Inflammatory macrophage treated with lipopolysaccharide for 4 hours (primary cell): ENCODE measurements around the gene RBM23.
A peak's percentile ranks its signal among the peaks of the same experiment; 100 is the strongest.
"Not testable (repeated sequence)": the region's sequence is repeated elsewhere in the genome, so short reads cannot be mapped to it uniquely, and the experiment has no call there.

Experiments used
- DNase-seq: peaks from one replicate; pipeline ENCODE4 v3.0.0-alpha.2; 2020

RBM23 gene

DNA sequence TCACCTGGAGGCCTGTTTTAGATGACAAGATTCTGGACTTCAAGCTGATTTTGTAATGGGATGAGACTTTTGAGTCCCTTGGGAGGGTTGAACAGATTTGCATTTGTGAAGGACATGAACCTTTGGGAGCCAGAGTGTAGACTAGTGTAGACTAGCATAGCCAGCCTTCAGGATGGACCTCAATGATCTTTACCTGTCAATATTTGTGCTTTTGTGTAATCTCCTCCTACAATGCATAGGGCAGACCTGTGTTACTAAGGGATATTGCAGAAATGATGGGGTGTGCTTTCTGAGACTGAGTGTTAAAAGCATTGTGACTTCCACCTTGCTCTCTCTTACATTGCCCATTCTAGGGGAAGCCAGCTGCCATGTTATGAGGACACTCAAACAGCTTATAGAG lies 57.3 kb downstream of the RBM23 start:
- no peak for DNase-seq

DNA sequence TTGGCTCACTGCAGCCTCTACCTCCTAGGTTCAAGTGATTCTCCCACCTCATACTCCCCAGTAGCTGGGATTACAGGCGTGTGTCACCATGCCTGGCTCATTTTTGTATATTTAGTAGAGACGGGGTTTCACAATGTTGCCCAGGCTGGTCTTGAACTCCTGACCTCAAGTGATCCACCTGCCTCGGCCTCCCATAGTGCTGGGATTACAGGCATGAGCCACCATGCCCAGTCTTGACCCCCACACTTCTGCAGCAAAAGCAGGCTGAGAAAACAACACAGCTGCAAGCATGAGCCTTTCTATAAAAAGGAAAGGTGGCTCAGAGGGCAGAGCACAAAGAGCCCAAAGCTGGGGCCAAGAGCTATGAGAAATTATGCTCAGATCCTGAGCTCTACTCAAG lies 58.6 kb downstream of the RBM23 start:
- not testable (repeated sequence) for DNase-seq

DNA sequence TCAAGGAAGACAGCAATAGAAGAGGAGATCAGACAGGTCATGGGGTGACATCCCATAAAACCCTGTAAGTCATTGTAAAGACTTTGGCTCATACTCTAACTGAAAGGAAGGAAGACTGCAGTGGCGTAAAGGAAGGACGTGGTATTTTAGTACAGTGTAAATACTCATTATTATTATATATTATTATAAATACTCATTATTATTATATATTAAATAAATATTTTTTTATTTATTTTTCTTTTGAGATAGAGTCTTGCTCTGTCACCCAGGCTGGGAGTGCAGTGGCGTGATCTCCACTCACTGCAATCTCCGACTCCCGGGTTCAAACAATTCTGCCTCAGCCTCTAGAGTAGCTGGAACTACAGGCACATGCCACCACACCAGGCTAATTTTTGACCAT lies 62.5 kb downstream of the RBM23 start:
- no peak for DNase-seq

DNA sequence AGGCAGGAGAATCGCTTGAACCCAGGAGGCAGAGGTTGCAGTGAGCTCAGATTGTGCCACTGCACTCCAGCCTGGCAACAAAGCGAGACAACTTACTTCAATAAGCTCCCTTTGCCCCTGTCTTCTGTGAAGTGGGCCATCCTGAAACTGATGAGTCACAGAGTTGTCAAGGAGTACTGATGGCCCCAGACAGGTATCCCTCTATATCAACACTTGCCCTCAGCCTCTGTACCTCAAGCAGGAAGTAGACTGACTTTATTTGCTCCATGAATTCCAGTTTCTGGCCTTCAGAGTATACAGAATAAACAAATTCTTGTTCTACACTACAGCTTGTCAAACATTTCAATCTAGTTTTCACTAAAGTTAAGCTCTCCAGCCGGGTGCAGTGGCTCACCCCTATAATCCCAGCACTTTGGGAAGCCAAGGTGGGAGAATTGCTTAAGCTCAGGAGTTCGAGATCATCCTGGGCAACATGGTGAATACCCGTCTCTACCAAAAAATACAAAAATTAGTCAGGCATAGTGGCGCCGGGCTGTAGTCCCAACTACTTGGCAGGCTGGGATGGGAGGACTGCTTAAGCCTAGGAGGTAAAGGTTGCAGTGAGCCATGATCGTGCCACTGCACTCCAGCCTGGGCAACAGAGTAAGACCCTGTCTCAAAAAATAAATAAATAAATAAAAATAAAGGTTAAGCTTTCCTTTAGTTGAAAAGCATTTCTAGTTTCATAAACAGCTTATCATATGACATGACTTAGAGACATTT lies 63.8 kb downstream of the RBM23 start:
- DNase-seq, result no peak

DNA sequence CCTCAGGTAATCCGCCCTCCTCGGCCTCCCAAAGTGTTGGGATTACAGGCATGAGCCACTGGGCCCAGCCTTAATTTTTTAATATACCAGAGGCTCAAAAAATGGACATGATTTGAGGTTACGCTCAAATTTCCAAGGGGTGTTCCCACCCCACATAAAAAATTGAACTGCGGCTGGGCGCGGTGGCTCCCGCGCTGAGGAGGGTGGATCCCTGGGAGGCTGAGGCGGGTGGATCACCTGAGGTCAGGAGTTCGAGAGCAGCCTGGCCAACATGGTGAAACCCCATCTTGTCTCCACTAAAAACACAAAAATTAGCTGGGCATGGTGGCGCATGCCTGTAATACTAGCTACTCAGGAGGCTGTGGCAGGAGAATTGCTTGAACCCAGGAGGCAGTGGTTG lies 64.7 kb downstream of the RBM23 start:
- DNase-seq, result not testable (repeated sequence)

DNA sequence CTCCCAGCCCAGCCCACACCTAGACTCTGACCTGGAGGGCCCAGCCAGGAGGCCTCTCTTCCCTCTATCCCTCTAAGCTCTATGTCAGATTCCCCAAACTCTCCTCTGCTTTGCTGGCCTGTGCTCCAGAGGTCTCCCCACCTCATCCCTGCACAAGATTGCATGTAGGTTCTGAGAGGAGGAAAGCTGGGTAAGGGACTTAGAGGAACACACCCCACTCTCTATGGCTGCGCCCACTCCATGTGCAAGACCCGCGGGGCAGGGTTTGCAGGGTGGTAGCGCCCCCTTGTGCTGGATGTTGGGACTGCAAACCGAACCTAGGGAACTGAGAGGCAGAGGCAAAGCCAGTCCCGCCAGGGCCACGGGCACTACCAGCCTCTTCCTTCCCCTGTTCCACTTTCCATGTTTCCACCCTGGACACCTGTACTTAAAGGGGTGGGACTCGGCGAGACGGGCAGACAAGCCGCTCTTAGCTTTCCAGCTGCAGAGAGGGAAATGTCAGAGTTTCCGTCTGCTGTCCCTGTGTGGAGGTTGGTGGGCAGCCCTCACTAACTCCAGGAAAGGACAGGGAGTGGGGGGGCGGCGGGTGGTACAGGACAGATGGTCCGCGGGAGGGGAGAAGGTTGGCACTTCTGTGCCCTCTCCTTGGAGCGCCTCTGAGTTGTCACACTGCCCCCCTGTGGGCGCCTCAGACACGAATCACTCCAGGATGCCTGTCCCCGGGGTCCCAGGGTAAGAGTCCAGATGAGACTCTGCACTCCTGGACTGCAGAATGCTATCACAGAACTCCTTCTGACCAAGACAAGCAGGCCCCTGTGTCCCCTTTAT lies 65.8 kb downstream of the RBM23 start:
- peak; percentile 85 for DNase-seq

DNA sequence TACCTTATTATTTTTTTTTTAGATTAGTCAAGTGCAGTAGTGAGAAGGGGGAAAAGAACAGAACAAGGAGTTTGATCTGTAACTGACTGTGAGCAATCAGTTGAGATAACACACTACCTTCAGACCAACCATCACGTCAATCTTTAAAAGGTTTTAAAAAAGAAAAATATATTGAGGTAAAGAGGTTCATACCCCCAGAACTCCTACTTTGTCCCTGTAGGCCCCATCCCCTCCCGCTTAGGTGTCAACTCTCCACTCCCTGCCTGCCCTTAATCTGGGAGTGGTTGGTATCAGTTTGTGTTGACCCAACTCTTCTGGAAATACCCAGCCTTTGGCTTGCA lies 66.4 kb downstream of the RBM23 start:
- DNase-seq, result no peak

DNA sequence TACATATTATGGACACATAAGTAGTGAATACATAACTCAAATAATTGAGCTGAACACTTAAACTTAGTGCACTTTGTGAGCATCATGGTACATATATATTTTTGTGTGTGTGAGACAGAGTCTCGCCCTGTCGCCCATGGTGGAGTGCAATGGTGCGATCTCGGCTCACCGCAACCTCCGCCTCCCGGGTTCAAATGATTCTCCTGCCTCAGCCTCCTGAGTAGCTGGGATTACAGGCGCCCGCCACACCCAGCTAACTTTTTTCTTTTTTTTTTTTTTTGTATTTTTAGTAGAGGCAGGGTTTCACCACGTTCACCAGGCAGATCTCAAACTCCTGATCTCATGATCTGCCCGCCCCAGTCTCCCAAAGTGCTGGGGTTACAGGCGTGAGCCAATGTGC lies 66.8 kb downstream of the RBM23 start:
- DNase-seq, result not testable (repeated sequence)

DNA sequence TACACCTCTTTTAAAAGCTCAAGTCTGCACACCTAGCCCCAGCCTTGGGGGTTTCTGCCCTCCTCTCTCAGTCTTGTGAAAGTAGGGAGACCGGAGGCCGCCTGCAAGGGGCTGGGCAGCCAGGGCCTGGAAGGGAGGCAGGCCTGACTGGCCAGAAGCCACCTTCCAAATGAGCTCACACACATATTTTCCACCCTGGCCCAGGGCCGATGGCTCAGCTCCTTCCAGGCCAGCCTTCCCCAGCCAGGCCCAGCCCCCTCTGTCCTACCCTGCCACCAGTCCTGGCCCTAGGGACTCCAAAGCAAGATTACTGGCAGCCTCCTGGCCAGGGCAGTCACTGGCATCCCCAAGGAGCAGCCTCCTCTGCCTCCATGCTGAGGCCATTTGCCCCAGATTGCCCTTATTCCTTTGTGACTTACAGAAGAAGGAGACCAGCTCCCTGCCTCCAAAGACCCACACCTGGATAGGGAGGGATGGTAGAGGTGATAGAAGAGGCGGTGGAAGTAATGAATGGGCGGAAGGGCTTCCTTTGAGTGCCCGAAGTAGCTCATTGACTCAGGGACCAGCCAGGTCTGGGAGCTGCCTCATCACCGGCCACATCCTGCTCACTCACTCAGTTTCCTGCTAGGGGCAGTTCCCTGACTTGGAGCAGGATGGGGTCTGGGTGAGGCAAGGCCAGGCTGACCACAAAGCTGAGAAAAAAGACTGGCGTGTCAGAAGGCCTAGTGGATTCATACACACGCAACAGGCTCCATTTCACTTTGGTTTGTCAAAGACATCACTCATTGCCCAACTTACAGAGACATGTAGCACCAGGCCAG lies 67.8 kb downstream of the RBM23 start:
- peak; percentile 96 for DNase-seq

DNA sequence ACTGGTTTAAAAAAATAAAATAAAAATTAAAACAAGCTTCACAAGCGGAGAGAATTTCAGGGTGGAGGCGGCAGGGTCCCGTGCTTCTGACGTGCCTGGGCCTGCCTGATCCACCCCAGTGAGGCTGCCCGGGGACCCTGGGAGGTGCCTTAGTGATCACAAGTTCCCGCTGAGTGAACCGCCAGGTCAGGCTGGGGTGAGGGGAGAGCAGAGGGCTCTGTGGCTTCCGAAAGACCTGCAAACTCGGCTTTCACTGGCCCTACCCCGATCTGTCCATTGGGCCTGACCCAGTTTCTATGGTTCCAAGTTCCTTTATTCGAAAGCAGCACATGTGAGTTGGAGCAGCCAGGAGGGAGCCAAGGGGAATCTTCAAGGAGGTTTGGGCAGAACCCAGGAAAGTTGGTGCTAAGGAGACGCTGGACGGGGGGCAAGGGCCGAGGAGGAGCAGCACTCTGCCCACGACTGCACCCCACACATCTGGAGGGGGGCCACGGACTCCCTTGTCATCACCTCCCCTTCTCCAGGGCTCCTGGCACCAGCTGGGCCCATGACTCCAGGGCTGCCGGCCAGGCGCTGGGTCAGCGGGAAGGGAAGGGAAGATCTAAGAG lies 69.6 kb downstream of the RBM23 start:
- DNase-seq, result no peak

DNA sequence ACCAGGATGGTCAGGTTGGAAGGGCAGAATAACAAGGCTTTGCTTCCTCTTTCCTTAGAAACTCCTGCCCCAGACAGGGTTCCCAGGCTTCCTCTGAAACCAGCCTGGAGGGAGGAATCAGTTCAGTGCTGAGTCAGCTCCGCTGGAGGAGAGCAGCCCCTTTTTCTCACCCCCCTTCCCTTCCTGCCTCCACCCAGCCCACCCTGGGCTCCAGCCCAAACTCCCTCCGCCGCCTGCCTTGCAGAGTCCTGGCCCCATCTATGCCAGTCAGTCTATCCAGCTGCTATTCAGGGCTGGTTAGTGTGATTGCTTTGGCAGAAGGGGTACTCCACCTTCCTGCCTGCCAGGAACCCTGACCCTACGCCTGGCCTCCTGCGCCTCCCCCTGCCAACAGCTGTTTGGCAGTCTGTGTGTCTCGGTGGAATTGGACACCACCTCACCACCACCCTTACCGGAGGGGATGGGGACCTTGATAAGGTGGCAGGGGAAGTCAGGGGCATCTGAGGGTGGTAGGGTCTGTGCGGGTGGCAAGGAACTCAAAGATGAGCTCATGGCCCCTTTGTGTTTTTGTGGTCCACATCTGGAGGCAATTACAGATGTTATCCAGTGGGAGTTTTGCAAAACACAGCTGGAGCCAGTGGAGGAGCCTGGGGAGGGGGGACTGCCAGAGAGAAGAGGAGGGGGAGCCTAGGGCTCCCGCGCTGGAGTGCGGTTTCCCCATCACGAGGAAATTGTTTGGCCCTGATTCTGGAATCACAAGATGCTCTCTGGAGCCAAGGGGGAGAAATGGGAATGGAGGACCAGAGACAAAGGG lies 70.4 kb downstream of the RBM23 start:
- peak; percentile 85 for DNase-seq

DNA sequence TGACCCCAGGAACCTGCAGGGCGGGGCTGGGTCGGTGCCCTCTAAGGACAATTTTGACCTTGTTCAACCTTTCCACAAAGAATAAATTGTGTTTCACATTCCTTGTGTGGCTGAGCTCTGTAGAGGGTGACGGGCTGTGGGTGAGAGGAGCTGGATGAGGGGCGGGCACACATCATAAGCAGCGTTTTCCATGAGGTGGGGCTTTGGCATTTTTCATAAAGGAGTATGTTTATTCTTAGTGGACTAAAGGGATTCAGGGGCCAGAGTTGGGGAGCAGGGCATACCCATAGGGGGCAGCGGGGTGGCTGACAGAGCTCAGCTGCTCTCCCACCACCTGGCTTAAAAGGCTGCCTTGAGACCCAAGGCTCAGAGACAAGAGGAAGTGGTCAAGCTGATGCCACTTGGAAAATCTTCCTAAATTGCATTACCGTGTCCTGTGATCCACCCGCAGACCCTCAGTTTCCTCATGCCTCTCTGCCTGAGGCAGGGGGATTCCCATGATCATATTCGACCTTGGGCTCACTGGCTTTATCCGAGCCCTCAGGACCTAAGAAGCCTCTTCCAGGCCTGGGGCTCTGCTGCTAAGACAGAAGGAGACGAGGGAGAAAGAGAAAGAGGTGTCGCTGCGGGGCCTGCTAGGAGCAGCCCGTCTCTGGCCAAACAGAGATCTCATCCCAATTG lies 71.1 kb downstream of the RBM23 start:
- peak; percentile 97 for DNase-seq

DNA sequence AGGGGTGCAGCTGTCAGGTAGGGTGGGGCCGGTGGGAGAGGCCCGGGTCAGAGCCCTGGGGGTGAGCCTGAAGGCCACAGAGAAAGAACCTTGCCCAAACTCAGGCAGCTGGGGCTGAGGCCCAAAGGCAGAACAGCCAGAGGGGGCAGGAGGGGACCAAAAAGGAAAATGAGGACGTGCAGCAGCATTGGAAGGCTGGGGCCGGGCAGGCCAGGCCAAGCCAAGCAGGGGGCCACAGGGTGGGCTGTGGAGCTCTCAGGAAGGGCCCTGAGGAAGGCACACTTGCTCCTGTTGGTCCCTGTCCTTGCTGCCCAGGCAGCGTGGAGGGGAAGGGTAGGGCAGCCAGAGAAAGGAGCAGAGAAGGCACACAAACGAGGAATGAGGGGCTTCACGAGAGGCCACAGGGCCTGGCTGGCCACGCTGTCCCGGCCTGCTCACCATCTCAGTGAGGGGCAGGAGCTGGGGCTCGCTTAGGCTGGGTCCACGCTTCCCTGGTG lies 72.1 kb downstream of the RBM23 start:
- no peak for DNase-seq

DNA sequence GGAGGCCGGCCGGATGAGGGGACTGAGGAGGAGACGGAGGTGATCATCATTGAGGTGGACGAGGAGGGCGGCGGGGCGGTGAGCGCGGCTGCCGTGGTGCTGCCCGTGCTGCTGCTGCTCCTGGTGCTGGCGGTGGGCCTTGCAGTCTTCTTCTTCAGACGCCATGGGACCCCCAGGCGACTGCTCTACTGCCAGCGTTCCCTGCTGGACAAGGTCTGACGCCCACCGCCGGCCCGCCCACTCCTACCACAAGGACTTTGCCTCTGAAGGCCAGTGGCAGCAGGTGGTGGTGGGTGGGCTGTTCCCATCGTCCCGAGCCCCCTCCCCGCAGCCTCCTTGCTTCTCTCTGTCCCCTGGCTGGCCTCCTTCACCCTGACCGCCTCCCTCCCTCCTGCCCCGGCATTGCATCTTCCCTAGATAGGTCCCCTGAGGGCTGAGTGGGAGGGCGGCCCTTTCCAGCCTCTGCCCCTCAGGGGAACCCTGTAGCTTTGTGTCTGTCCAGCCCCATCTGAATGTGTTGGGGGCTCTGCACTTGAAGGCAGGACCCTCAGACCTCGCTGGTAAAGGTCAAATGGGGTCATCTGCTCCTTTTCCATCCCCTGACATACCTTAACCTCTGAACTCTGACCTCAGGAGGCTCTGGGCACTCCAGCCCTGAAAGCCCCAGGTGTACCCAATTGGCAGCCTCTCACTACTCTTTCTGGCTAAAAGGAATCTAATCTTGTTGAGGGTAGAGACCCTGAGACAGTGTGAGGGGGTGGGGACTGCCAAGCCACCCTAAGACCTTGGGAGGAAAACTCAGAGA lies 72.9 kb downstream of the RBM23 start:
- no peak for DNase-seq

DNA sequence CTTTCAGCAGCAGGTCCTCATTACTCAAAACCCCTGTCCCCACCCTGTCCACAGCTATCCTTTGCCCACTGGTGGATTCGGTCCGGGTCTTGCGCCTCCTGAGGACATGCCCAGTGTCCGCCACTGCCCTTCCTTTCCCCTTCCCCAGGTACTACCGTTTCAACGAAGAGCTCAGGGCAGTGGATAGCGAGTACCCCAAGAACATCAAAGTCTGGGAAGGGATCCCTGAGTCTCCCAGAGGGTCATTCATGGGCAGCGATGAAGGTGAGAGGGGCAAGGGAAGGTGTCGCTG lies 73.9 kb downstream of the RBM23 start:
- no peak for DNase-seq

DNA sequence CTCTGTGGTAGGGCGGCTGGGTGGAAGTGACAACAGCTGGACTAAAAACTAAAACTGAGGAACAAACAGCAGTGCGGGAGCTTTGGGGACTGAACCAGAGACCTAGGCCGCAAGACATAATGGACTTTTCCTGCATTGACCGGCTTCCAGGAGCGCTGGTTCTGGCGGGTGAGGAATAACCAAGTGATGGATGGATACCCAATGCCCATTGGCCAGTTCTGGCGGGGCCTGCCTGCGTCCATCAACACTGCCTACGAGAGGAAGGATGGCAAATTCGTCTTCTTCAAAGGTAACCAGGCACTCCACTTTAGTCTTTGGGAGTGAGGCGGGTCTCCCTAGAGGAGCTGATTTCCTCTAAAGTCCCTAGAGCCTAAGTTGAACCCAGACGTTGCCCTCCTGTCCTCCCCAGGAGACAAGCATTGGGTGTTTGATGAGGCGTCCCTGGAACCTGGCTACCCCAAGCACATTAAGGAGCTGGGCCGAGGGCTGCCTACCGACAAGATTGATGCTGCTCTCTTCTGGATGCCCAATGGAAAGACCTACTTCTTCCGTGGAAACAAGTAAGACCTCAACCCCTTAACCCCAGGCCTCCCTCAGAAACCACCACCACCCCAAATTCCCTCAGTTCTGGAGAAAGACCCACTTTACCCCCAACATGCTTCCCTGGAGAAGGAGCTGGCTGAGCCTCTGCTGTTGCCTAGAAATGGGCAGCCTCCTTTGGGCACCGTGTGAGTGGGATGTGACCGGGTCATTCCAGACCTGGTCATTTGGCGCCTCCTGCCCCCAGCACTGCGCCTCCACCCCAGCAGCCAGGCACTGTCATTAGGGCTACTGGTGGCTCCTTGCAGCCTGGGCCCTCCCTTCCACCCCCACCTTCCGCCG lies 74.5 kb downstream of the RBM23 start:
- DNase-seq, result no peak
